GM18498 (cell line): ENCODE data around the gene BBX.
A peak's percentile ranks its signal among the peaks of the same experiment; 100 is the strongest.

Source experiments
- ATAC-seq: cut with Tn5 transposase; IDR thresholded peaks from one replicate; pipeline ENCODE4 v1.9.1; 2021; ENCODE audit warnings: mild to moderate bottlenecking, moderate library complexity; ENCODE audit not compliant: unreplicated experiment

The BBX gene

DNA sequence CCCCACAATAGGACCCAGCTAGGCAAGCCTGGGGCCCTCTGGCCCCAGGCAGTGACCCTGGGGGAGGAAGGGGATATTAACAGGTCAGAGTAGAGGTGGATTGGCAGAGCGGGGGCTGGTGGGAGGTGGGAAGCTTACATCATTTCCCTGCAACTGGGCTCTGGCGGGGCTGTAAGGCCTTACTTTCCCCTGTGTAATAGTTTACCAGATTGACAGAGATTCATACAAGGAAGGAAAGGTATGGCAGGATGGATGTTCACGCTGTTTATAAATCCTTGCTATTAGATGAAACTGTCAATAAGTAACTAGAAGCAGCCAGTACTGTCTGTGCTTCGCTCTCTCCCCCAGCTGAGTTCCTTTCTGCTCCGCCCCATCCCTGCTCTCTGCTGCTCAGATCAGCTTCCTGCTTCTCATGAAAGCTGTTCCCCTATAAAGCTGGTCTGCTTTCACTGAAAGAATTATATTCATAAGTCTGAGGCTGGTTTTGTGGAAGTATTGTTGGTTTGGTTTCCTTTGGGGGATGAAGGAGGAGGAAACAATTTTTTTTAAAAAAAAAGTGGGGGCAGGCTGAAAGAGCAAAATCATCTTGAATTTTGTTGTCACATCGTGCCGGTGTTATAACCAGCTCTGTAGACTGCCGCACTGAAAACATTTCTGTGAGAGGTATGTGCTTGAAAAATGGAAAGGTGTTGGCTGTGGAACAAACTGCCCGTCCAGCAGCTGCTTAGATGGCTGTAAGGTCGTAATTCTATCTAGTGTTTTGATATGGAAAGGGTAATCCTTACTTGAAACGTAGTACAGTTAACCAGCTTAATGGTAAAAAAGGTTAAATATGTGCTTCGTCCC lies 76.4 kb downstream of the BBX start:
- ATAC-seq, result peak; percentile 95

DNA sequence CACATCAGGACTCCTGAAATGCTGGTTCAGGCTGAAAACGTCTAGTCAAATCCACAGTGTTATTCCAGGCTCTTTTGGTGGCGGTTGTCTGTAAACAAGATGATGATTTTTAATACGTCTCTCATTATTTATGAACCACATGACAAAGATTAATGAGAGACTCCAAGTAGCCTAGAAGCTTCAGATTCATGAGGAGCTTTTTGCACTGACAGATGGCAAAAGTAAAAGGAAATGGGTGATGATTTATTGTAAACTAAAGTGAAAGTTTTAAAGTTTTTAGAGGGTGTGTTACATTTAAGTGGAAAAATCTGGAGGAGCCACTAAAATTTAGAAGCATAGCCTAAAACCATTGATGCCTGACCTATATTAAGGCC lies 77.0 kb downstream of the BBX start:
- no peak for ATAC-seq

DNA sequence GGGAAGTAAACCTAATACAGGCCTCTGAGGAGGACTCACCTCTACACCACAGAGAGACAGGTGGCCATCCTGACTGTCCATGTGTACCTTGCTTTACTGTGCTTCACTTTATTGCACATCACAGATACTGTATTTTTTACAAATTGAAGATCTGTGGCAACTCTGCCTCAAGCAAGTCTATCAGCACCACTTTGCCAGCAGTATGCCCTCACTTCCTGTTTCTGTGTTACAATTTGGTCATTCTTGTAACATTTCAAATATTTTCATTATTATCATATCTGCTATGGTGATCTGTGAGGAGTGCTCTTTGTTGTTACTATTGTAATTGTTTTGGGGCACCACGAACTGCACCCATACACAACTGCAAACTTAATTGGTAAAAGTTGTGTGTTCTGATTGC lies 78.0 kb downstream of the BBX start:
- no peak for ATAC-seq

DNA sequence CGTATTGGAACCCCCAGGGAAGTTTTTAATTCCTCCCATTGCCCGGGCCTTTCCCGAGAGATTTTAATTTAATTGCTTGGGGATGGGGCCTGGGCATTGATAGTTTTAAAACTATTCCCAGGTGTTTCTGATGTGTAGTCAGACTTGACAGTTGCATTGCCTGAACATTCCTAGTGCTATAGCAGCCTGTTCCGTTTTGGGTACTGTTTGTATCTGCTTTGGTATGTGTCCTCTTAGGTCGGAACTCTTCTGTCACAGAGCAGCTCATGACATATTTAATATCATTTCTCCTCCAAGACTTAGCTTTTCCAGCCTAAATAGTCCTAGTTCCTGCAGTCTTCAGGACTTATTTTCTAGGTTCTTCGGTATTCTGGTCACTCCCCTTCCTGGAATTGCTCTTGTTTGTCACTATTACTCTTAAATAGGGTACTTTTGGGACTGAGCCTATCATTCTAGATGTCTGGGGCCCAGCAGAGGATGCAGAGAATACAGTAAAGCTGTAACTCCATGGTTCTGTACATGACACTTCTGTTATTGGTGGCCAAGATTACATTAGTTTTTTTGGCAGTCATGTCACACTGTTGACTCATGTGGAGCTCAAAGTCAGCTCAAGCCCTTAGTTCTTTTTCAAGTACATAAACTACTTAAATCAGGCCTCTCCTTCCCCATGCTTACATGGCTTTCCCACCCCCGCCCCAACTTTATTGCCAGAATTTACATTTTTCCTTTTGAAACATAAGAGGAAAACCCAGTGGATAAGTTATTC lies 81.5 kb downstream of the BBX start:
- no peak for ATAC-seq

DNA sequence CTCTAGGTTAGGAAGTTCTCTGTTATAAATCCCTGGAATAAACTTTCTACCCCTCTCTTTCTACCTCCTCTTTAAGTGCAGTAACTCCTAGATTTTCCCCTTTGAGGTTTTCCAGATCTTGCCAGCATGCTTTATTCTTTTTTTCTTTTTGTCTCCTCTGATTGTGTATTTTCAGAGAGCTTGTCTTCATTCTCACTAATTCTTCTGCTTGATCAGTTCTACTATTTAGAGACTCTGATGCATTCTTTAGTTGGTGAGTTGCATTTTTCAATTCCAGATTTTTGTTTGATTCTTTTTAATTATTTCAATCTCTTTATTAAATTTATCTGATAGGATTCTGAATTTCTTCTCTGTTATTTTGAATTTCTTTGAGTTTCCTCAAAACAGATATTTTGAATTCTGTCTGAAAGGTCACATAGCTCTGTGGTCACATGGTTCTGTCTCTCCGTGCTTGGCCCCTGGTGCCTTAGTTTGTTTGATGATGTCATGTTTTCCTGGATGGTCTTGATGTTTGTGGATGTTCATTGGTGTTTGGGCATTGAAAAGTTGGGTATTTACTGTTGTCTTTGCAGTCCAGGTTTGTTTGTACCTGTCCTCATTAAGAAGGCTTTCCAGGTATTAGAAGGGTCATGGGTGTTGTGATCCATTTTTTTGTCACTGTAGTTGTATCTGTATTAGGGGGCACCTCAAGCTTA lies 89.2 kb downstream of the BBX start:
- ATAC-seq, result no peak

DNA sequence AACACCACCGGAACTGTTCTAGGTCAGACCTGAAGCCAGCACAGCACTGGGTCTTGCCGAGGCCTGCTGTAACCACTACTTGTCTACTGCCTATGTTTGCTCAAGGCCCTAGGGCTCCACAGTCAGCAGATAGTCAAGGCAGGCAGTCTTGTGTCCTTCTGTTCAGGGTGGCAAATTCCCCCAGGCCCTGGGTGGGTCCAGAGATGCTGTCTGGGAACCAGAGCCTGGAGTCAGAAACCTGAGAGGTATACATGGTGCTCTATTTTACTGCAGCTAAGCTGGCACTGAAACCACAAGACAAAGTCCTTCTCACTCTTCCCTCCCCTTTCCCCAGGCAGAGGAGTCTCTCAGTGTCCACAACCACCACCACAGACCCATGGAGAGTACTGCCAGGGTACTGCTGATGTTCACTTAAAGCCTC lies 89.9 kb downstream of the BBX start:
- ATAC-seq, result no peak

DNA sequence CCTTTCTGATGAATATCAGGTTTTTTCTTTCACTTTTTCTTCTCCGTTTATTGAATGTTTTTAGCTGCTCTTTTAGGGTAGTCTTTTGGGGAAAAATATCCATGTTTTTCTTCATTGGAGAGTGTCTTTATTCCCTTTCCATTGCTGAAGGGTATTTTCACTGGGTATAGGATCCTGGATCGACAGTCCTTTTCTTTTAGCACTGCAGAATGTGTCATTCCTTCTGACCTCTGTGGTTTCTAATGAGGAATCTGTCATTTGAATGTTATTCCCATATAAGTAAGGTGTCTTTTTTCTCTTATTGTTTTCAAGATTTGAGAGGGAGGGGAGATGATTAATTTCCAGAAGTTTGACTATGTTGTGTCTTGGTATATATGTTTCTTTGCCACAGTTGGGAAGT lies 96.8 kb downstream of the BBX start:
- ATAC-seq, result no peak

DNA sequence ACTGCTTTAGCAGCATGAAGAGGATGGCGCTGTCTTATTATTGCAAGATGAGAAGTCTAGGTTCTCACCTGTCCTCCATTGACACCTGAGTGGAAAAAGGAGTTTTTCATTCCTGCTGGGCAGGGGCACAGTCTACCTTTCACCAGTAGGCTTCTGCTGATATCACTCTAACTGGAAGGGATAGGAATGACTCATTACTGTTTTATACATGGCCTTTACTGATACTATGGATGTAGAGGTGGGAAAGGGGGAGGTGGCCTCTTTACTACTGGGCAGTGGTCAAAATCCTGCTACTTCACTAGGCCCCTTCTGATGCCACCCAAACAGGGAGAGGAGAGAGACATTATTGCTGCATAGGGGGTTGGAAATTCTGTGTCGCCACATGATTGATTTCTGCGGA lies 97.8 kb downstream of the BBX start:
- ATAC-seq, result no peak

DNA sequence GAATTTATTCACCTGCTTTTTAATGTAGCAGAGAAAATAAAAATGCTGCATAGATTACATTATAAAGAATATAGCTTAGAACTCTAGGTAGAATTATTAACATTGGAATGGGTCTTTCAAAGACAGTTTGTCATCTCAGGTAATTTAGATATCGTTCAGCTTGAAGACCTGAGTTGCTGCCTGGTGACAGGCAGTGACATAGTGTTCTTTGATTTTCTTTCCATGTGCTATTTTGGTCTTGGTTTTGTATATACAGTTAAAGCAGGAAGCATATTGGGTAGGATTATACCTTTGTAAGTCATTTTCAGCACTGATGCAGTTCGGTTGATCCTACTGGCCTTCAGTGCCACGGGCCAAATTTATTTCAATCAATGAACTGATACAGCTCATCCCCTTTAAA lies 98.7 kb downstream of the BBX start:
- ATAC-seq, result no peak

DNA sequence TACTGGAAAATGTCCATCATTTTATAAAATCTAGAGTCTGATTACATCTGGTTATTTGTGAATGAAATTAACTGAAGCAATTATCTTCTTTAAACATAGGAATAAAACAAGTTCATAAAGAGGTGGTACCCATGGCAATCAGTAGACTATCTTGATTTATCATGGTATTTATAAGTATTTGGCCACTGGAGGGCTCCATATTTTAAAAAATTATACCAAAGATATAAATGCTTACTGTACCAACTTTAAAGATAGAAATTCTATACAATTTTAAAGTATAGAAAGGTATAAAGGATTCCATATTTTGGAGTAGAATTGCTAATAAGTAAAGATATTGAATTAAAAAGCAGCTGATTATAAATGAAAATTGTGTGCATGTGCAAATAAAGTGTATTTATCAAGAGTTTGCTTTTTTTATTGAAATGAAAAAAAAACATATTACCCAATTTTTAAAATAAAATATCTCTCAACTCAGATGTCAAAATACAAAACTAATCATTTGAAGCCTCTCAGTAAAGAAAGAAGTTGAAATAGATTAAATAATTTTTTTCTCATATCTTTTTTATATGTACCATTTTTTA lies 105.3 kb downstream of the BBX start:
- ATAC-seq, result no peak

DNA sequence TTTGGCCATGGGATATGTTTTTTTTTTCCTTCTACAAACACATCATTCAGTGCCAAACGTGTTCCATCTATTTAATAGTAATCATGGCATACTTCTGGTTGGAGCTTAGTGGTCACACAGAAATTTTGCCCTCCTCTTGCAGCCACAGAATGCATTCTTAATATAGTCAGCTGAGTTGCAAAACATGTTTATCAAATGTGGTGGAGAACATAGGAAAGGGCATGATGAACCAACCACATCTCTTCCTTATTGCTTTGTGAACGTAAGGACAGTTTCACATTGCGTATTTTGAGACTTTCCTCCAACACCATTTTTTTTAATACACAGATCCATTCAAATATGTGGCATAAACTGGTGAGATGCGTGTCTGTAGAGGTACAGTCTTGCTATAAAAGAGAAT lies 106.8 kb downstream of the BBX start:
- no peak for ATAC-seq

DNA sequence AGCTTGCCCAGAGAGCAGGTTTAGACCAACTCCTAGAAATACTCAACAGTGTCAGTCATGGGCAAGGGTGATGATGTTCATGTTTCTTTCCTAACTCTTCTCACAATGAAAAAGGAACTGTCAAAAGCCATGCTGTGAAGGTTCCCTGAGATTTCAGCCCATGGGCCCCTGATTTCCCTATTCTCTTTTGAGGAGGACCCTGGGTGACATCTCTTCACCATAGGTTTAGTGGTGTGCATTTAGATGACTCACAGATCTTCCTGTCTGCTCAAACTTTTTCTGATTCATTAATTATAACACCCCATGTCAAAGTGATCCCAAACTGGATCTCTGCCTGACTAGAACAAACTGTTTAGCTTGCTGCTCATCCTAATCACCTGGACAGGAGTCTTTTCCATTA lies 108.0 kb downstream of the BBX start:
- ATAC-seq, result no peak

DNA sequence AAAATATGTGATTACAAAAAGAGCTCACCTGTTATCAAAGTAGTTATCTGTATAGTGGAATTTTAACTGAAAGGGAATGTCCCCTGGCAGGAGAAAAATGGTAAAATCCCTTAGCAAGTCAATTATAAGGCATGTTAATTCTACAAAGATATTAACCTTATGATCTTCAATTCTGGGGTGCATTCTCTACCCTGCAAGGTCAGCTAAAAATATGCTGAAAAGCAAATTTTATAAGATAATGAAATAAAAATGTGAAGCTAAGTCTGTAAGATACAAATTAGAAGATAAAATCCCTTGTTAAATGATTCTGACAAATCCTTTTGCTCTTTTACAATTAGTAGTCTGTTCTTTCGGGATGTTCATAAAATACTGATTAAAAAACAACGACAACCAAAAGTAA lies 109.8 kb downstream of the BBX start:
- ATAC-seq, result no peak

DNA sequence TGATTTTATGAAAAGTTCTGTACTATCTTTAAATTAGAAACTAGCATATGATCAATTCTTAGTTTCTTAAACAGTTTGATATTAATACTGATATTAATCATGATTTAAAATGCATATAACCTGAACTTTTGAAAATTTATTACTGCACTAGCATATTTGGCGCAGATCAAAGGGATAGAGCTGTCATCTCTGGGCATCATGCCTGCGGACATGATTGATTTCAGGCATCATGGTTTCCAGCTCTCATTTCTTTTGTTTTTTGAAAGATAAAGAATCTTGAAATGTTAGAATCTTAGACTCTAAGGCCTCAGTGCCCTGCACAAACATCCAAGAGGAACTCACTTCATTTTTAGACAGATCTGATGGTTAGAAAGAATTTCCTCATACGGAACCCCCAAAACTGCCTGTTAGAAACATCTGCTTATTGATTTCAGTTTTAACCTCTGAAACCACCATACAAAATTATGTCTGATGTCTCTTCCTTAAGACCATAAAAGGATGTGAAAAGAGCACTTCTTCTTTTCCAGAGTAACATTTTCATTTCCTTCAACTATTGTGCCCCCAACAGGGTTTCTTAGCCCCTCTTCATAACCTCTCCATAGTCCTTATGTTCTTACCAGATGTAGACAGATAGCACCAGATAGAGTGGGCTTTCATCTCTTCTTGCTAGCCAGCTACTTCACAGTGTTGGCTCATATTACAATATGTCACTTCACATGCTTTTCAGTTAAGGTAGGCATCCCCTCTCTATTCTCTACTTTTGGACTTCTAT lies 110.8 kb downstream of the BBX start:
- ATAC-seq, result peak; percentile 91

DNA sequence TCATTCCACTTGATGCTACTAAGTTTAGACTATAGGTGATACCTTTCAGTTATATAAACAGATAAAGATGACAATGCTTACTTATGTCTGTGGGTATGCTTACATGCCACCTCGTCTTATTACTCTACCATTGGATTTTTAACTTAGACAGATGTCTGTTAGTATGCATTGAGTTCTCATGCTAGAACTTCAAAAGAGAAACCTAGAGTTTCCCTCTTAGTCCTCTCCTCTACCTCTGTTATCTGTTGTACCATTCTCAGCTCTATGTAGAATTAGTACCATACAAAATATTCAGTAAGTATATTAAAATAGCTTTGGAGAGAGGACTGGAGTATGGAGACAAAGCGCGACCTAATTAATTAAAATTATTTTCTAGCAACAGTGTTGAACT lies 111.3 kb downstream of the BBX start:
- peak; percentile 51 for ATAC-seq

DNA sequence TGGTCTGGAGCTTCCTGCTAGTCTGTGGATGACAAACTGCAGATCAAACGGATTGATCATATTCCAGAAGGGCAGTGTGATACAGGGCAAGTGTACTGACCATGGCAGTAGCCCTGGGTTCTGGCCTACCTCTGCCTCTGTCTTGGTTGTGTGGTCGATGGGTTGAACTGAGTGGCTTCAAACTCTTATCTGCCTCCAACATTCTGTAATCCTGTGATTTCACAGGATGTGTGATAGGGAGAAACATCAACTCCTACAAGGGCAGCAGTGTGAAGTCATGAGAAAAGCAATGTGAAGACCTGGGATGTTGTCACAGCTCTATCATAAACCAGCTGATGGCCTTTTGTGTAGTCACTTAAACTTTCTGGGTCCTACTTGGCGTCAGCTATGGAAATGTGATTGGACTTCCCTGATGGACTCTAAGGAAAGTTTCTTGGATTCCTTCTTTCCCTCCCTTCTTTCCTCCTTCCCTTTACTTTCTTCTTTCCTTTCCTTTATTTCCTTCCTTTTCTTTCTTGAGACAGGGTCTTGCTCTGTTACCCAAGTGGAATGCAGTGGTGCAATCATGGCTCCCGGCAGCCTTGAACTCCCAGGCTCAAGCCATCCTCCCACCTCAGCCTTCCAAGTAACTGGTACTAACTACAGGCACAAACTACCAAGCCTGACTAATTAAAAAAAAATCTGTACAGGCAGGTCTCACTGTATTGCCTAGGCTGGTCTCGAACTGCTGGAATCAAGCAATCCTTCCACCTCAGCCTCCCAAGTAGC lies 114.8 kb downstream of the BBX start:
- no peak for ATAC-seq

DNA sequence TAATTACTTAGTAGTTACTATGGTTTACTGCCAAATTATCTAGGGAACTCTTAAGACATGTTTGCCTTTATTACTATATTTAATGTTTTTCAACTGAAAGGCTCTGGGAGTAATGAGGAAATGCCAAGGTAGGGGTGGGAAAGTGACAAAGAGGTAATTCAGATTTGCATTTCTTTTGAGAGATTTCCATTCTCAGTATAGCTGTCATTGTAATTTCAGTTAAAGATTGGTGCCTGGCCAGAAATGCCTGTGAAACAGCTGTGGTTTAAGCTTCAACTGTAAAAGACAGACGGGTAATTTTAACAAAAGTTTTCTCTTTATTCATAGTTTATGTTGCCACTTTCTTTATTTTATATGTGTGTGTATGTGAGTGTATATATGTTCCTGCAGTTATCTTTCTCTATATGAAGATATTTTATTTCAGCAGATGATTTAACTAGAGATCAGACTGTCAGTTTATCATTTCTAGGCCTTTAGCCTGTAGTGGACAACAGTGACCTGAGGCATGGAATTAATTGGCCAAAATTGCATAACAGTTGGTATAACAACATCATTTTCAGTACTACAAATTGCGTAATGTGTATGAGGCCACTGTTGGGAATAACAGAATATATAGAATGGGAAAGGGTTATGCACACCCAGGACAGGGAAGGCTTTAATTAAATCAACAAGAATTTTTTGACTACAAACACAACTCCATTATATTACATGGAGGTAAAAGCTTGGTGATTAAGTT lies 119.0 kb downstream of the BBX start:
- peak; percentile 76 for ATAC-seq

DNA sequence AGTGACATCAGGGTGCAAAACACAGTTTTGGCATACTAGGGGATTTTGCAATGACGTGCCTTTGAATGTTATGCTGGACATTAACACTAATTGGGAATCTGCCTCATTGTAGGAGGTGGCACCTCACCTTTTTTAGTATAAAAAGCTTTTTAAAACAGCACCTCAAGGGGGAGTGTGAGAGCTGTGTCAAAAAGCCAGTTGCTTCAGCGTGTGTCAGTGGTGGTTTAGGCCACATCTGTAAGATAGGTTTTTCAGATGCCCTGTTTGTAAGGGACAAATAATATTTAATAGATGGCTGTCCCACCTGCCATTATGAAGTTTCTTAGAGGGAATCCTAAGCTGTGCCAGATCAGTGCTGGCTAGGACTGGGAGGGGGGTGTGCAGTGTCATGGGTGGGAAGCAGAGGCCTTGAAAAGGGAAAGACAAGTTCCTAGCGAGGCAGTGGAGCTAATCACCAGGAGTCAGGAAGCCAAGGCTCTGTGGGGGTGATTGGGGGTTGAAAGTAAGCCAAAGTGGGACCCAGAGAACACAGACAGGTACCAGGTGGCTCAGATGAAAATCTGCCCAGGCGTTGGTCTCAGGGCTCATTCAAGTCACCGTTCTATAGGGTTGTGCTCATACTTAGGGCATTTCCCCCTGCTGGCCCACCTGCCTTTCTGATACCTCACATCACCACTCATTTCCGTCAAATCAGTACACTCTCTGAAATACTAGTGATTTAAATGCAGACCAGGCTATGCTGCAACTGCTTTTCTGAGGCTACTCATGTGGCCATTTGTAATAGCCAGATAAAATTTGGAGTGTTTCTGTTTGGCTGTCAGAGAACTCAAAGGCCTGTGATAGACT lies 120.5 kb downstream of the BBX start:
- peak; percentile 54 for ATAC-seq
